DMS53 treated with DMSO at 0.1 percent for 48 hours (cell line): ENCODE measurements around the gene MILR1.
"Not testable (repeated sequence)": the region's sequence is repeated elsewhere in the genome, so short reads cannot be mapped to it uniquely, and the experiment has no call there.

ENCODE experiments used
- DNase-seq: peaks from one replicate; lab custom pipeline; 2025; ENCODE audit not compliant: unreplicated experiment; lab: John Stamatoyannopoulos, UW

Gene MILR1

DNA sequence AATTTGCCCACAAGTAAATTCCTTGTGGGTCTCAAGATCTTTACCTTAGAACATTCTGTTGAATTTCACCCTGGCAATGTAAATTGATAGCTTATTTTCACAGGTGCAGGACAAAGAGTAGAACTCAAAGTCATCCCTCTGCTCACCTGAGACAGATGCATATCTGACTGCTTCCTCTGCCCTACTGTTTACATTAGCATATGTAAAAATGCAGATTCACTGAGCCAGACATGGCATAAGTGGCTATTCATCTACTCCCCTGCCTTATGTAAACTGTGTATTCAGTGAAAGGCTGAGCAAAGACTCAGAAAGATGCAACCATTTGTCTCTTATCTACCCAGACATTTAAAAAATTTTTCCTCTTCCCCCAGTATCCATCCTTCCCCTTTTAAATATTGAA lies 22.3 kb upstream of the MILR1 start:
- no peak for DNase-seq

DNA sequence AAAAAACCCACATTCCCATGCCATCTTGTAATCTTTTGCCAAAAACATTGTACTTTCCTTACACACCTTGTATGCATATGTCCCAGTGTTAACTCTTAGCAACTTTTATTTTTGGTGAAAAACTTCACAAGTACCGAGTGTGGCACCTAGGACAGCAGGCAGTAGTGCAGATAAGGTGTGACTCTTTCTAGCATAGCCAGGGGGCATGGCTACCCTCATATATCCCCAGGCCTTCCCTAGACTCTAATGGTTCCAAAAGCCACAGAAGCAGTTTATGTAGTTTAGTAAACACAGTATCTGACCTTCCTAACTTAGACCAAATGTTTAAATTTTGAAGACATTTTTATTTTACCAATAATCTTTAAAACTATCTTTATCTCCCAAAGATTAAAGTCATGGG lies 20.5 kb upstream of the MILR1 start:
- no peak for DNase-seq

DNA sequence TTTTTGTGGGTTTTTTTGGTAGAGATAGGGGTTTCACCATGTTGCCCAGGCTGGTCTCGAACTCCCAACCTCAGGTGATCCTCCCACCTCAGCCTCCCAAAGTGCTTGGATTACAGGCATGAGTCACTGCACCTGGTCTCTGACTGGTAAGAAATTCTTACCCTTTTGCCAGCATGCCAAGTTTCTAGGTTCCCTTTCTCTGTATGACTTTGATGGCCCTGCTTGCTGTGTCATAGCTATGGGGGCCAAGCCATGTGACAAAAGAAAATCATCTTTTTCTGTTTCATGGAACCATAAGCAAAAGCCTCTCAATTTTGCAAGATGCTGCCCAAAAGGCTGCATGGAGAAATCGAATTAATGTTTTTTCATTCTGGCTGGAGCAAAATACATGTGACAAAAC lies 18.9 kb upstream of the MILR1 start:
- not testable (repeated sequence) for DNase-seq

DNA sequence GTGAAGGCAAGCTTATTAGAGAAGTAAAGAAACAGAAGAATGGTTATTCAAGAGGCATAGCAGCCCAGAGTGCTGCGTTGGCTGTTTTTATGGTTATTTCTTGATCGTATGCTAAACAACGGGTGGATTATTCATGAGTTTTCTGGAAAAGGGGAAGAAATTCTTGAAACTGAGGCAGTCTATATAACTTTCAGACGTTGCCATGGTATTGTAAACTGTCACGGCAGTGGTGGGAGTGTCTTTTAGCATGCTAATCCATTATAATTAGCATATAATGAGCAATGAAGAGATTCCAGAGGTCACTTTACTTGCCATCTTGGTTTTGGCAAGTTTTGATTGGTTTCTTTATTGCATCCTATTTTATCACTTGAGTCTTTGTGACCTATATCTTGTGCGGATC lies 17.4 kb upstream of the MILR1 start:
- no peak for DNase-seq

DNA sequence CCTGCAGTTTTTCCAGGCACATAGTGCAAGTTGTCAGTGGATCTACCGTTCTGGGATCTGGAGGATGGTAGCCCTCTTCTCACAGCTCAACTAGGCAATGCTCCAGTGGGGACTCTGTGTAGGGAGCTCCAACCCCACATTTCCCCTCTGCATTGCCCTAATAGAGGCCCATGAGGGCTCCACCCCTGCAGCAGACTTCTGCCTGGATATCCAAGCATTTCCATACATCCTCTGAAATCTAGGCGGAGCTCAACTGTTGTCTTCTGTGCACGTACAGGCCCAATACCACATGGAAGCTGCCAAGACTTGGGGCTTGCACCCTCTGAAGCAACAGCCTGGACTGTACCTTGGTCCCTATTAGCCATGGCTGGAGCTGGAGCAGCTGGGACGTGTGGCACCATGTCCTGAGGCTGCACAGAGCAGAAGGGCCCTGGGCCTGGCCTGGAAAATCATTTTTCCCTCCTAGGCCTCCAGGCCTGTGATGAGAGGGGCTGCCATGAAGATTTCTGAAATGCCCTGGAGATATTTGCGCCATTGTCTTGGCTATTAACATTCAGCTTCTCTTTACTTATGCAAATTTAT lies 10.9 kb upstream of the MILR1 start:
- no peak for DNase-seq

DNA sequence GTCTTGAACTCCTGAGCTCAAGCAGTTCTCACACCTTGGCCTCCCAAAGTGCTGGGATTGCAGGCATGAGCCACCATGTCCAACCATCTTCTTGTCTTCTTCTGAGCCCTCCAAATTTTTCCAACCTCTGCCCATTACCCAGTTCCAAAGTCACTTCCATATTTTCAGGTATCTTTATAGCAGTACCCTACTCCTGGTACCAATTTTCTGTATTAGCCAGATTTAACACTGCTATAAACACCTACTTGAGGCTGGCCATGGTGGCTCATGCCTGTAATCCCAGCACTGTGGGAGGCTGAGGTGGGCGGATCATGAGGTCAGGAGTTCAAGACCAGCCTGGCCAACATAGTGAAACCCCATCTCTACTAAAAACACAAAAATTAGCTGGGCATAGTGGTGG lies 9.4 kb upstream of the MILR1 start:
- DNase-seq: not testable (repeated sequence)

DNA sequence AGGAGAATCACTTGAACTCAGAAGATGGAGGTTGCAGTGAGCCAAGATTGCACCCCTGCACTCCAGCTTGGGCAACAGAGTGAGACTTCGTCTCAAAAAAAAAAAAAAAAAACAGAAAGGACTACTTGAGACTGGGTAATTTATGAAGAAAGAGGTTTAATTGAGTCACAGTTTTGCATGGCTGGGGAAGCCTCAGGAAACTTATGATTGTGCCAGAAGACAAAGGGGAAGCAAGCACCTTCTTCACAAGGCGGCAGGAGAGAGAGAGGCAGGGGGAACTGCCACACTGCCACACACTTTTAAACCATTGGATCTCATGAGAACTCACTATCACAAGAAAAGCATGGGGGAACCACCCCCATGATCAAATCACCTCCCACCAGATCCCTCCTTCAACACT lies 9.0 kb upstream of the MILR1 start:
- DNase-seq: no peak

DNA sequence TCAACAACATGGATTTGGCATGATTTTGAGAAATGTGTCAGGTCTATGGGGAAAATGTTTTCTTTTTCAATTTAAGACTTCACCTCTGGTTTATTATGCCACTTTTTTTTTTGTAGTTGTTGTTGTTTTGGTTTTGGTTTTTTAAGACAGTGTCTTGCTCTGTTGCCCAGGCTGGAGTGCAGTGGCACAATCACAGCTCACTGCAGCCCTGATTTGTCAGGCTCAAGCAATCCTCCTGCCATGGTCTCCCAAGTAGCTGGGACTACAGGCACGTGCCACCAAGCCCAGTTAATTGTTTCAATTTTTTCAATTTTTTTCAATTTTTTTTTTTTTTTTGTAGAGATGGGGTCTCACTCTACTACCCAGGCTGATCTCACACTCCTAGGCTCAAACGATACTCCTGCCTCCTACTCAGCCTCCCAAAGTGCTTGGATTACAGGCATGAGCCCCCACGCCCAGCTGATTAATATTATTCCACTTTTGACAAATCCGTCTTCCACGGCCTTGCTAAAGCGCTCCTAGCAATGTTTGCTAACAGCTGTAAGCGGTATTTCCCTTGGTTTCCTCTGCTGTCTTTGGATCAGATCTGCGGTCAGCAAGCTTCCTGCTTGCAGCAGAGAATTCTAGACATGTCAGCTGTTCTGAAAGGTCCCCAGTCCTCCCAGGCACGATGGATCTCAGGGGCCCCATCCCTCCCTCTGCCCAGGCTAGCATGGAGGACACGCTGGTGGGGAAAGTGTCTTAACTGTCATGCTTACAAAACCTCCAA lies 7.0 kb upstream of the MILR1 start:
- no peak for DNase-seq

DNA sequence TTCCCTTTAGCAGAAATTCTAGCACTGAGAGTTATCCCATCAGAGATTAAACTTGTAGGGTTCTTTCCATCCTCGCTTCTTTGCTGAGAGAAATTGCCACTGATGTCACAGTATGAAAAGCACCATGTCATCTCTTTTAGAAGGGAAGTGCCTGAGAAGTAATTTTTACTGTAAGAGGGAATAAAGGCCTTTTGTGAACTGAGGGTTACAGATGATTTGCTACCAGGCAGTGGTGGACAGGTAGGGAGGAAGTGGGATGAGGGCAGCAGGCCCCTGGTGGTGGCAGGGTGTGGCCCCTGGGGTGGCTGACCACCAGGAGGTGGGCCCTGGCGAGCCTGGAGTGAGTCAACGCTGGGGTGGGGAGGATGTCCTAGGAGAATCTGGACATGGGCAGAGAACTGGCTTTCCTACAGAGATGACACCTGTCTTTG lies 6.4 kb upstream of the MILR1 start:
- DNase-seq: no peak

DNA sequence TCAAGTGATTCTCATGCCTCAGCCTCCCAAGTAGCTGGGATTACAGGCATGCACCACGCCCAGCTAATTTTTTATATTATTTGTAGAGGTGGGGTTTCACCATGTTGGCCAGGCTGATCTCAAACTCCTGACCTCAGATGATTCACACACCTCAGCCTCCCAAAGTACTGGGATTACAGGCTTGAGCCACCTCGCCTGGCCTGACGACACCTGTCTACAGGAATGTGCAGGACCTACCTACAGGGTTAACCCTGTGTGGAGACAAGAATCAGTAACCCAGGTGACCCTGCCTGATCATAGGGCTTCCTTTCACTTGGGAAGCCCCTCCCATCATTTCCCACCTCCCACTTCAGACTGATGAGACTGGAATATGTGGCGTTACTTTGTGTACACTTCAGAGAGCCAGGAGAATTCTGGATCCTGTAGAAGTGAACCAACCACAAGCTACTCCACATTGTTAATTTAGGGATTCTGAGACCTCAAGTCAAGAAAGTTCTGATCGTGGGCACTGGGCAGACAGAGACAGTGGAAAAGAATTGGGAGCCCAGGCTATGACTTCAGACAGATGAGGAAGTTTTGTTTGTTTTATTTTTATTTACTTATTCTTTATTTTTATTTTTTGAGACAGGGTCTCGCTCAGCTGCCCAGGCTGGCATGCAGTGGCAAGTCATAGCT lies 5.7 kb upstream of the MILR1 start:
- DNase-seq: no peak

DNA sequence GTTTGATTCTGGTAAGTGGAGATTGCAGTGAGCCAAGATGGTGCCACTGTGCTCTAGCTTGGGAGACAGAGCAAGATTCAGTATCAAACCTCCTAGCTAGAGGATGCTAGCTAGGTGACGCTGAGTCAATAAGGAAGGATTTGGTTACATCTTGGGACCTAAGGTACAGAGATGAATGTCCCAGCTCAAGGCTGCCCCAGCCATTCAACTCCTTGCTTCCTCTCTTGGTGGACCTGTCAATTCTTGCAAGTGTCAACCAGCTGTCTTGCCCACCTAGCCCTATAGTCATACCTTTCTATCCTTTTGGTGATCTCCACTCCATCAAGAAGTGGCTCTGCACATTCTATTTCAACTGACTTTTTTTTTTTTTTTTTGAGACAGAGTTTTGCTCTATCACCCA lies 1.4 kb upstream of the MILR1 start:
- no peak for DNase-seq

DNA sequence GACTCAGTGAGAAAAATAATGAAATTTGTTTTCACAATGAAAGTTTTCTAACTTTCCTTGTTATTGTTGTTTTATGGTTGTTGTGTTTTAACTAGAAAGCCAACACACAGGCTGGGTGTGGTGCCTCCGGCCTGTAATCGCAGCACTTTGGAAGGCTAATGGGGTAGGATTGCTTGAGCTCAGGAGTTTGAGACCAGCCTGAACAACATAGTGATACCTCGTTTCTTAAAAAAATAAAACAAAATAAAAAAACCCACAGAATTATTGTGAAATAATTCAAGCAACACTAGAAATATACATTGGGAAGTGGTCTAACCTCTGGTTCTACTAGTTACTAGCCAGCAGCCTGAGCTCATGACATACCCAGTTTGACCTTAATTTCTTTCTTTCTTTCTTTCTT lies 630 bp downstream of the MILR1 start:
- DNase-seq: no peak

DNA sequence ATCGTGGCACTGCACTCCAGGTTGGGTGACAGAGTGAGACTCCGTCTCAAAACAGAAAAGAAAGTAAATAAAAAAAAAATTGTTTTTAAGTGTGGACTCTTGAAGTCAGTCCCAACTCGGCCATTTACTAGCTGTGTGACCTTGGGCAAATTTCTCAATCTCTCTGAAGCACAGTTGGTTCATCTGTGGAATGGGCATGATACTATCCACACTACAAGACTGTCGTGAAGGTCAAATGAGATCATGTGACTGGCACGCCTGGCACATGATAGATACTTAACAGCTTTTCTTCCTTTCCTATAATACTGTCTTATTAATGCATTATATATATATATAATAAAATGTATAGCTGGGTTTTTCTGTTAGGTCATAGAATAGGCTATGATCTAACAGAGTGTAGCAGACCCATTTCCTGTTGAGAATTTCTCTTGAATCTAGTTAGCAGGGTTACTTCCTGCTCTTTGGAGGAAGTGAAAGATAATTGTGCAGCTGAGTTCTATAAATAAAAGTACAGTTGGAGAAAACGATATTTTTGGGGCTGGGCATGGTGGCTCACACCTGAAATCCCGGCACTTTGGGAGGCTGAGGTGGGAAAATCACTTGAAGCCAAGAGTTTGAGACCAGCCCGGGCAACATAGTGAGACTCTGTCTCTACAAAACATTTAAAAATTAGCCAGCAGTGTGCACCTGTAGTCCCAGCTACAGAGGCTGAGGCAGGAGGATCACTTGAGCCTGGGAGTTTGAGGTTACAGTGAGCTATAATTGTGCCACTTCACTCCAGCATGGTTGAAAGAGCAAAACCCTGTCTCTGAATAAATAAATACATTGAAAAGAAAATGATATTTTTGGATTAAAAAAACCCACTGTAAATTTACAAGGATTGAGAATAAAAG lies 7.3 kb downstream of the MILR1 start:
- no peak for DNase-seq

DNA sequence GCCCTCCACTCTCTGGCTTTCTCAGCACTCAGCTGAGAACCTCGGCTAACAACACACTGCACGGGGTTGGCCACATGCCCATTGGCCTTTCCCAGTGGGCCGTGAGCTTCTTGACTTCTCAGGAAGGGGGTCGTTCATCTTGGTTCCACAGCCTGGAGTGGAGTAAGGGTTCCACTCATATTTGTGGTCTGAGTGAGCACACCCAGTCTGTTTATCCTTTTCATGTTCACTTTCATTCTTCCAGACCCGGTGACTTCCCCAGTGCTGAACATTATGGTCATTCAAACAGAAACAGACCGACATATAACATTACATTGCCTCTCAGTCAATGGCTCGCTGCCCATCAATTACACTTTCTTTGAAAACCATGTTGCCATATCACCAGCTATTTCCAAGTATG lies 8.2 kb downstream of the MILR1 start:
- DNase-seq: no peak

DNA sequence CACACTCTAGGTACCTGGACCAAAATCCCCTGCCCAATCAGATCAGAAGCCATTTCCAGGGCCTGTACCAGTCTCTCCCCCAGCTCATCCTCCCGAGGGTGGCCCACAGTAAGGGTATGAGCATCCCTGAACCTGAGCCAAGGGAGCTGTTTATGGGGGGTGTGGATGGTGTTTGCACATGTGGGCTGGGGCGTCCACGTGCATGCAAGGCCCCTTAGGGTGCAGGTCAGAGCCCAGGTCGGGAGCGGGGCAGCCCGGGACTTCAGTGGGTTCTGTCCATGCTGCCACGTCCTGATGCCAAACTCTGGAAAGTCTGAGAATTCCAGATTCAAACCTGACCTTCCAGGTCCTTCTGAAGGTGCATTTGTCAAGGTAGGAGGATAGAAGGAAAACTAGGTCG lies 9.8 kb downstream of the MILR1 start:
- DNase-seq: no peak

DNA sequence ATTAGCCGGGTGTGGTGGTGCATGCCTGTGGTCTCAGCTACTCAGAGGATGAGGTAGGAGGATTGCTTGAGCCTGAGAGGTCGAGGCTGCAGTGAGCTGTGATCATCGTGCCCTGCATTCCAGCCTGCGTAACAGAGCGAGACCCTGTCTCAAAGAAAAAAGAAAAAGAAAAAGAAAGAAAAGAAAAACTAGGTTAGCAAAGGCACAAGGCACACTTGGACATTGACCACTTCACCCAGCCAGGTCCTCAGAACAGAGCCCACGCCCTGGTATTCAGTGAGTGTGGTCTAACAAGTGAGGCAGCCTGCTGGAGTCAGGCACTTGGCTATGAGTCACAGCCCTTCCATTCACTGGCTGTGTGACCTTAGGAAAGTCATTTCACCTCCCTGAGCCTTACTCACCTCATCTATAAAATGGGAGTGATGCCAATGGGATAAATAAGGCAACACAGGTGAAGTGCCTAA lies 10.4 kb downstream of the MILR1 start:
- DNase-seq: no peak

DNA sequence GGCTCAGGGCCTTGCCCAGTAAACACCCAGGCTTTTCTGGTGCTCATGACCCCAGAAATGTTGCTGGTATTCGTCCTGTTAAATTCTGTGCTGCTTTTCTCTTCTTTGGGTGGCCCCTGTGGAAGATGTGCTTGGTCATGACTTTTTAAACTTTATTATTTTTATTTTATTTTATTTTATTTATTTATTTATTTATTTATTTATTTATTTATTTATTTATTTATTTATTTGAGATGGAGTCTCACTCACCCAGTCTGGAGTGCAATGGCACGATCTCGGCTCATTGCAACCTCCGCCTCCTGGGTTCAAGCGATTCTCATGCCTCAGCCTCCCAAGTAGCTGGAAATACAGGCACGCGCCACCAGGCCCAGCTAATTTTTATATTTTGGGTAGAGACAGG lies 10.9 kb downstream of the MILR1 start:
- not testable (repeated sequence) for DNase-seq

DNA sequence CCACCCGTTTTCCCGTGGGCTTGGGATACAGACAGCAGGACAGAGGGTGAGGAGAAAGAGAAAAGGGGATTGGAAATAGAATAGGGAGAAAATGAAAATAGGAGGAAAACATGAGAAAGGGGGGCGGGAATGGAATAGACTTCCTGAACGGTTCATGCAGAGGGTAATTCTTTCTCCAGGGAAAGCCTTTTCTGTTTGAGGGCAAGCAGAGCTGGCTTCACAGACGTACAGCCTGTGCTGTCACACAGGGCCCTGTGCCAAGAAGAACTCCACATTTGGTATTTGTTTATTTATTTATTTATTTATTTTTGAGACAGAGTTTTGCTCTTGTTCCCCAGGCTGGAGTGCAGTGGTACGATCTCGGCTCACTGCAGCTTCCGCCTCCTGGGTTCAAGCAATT lies 12.0 kb downstream of the MILR1 start:
- DNase-seq: no peak

DNA sequence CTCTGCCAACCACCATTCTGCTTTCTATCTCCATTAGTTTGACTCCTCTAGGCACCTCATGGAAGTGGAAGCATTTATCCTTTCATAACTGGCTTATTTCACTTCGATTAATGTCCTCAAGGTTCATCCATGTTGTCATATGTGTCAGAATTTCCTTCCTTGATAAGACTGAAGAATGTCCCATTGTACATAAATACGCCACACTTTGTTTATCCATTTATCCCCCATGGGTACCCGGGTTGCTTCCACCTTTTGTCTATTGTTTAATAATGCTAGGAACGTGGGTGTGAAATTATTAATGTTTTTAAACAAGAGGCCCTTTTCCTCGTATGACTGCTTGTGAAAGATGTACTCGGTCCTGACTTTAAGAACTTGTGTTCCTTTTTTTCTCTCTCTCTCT lies 12.9 kb downstream of the MILR1 start:
- no peak for DNase-seq

DNA sequence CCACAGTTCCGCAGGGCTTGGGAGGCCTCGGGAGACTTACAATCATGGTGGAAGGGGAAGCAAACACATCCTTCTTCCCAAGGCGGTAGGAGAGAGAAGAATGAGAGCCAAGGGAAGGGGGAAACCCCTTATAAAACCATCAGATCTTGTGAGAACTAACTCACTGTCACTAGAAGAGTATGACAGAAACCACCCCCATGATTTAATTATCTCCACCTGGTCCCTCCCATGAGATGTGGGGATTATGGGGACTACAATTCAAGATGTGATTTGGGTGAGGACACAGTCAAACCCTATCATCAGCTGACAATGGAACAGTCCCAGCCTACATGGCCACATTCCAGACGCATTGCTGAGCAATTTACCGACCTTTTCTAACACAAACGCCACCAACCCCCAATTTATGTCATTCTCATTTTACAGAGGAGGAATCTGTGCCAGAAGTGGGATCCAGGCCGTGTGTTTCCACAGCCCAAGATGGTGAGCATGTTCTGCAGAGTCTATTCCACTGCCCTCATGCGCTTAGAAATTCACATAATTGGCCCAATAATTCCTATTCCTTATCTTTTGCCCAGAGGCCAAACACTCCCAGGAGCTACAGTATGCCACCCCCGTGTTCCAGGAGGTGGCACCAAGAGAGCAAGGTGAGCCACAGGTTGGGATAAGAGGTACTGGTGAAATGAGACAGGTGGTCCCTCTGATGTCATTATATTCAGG lies 17.3 kb downstream of the MILR1 start:
- DNase-seq: no peak

DNA sequence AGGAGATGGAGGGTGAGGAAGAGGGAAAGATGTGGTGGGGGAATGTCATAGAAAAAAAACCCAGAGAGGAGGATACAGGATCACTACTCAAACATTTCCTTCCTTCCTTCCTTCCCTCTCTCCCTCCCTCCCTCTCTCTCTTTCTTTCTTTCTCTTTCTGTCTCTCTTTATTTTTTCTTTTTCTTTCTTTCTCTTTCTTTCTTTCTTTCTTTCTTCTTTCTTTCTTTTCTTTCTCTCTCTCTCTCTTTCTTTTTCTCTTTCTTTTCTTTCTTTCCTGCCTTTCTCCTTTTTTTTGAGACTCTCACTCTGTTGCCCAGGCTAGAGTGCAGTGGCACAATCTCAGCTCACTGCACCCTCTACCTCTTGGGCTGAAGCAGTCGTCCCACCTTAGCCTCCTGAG lies 17.9 kb downstream of the MILR1 start:
- DNase-seq: not testable (repeated sequence)
